H54 (cell line): Measurements from ENCODE around the gene CAMKK2.
"Not testable (repeated sequence)": the region's sequence is repeated elsewhere in the genome, so short reads cannot be mapped to it uniquely, and the experiment has no call there.

ENCODE experiments used
- DNase-seq: peaks from one replicate; pipeline ENCODE4 v3.0.0; 2011; ENCODE audit warnings: low spot score, mixed read lengths; ENCODE audit not compliant: insufficient read length
- FAIRE-seq: peaks from 3 replicates; lab custom pipeline; 2011; peaks lifted over from hg19 to GRCh38; lab: Jason Lieb, UNC
- POLR2A ChIP-seq: IDR thresholded peaks from 2 replicates; pipeline ENCODE4 v1.6.1; 2011; ENCODE audit warnings: low read depth, mild to moderate bottlenecking, low read length

Gene CAMKK2

GRCh38 chr12:121279071-121279375 lies 17.5 kb downstream of the CAMKK2 start:
- no peak for FAIRE-seq
- no peak for DNase-seq
- no peak for TF ChIP-seq POLR2A

- FAIRE-seq (no peak), DNase-seq (no peak)
- no peak for TF ChIP-seq POLR2A
These were observed 18.1 kb downstream of the CAMKK2 start for GRCh38 chr12:121278169-121279070.

GRCh38 chr12:121277374-121277759 lies 19.1 kb downstream of the CAMKK2 start:
- DNase-seq, result no peak
- FAIRE-seq, result no peak
- TF ChIP-seq POLR2A, result no peak

GRCh38 chr12:121274036-121274763 lies 22.3 kb downstream of the CAMKK2 start:
- FAIRE-seq, result no peak
- no peak for TF ChIP-seq POLR2A
- DNase-seq, result no peak

- DNase-seq (no peak), FAIRE-seq (no peak)
- TF ChIP-seq POLR2A, result no peak
These were observed 23.1 kb downstream of the CAMKK2 start for GRCh38 chr12:121273364-121273896.

- FAIRE-seq (no peak), DNase-seq (no peak)
- TF ChIP-seq POLR2A, result no peak
These were observed 28.7 kb downstream of the CAMKK2 start for GRCh38 chr12:121267822-121268221.

- FAIRE-seq, result no peak
- no peak for TF ChIP-seq POLR2A
- DNase-seq, result no peak
These were observed 31.5 kb downstream of the CAMKK2 start for GRCh38 chr12:121264951-121265515.

- DNase-seq (no peak), FAIRE-seq (no peak)
- no peak for TF ChIP-seq POLR2A
These were observed 32.4 kb downstream of the CAMKK2 start for GRCh38 chr12:121264135-121264534.

- DNase-seq (no peak), FAIRE-seq (no peak)
- TF ChIP-seq POLR2A, result no peak
These were observed 33.1 kb downstream of the CAMKK2 start for GRCh38 chr12:121263206-121263935.

- FAIRE-seq (no peak), DNase-seq (no peak)
- TF ChIP-seq POLR2A, result no peak
These were observed 35.1 kb downstream of the CAMKK2 start for GRCh38 chr12:121261398-121261797.

GRCh38 chr12:121260091-121260490 lies 36.4 kb downstream of the CAMKK2 start:
- DNase-seq (no peak), FAIRE-seq (no peak)
- no peak for TF ChIP-seq POLR2A

GRCh38 chr12:121259074-121259473 lies 37.4 kb downstream of the CAMKK2 start:
- TF ChIP-seq POLR2A, result no peak
- FAIRE-seq (no peak), DNase-seq (no peak)

GRCh38 chr12:121257704-121258449 lies 38.6 kb downstream of the CAMKK2 start:
- DNase-seq, FAIRE-seq: not testable (repeated sequence)

GRCh38 chr12:121255433-121255832 lies 41.1 kb downstream of the CAMKK2 start:
- FAIRE-seq (no peak), DNase-seq (no peak)
- TF ChIP-seq POLR2A, result no peak
